Measurements from ENCODE around the gene ADARB2. TPM values are rescaled to one million over a fixed set of nuclear protein-coding genes. Genes with fewer than 3 reads are reported as not detected.

The ADARB2 gene
- total RNA-seq, 3 donors from 2014 or later (not counting 1 experiment from before 2014, with no cell fraction given): 0.27 to 0.78 (median 0.40) TPM

DNA sequence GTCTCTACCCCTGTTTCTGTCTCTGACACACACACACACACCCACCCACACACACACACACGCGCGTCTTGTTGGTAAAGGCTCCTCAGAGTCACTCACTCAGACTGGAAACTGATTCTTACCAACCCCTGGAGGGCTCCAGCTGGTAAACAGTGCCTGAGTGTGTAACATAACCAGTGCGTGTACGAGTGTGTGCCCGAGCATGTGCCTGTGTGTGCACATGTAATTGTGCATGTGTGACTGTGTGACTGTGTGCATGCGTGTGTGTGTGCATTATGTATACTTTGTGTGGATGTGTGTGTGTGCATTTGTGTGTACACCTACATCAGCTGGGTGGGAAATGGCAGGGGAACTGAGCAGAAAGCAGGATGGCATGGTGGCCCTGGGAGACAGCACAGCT is 364.0 kb downstream of the ADARB2 start:
- ATAC-seq (no peak), DNase-seq (no peak)
- Histone ChIP-seq H3K4me3 (ENCODE audit: low read length) (no peak overlapping the region), H3K36me3 (ENCODE audit: control insufficient read depth, insufficient read depth, low read length) (no peaks in the 10 kb centered on the region), H3K4me1 (ENCODE audit: control insufficient read depth, insufficient read depth, low read length) (no peaks in the 10 kb centered on the region), H3K9me3 (ENCODE audit: control insufficient read depth, insufficient read depth, low read length) (no peaks in the 10 kb centered on the region), H3K27me3 (ENCODE audit: control insufficient read depth, insufficient read depth, low read length) (no peaks in the 10 kb centered on the region), H3K27ac (ENCODE audit: low read length) (no peak overlapping the region)
- TF ChIP-seq, protein P1, sequence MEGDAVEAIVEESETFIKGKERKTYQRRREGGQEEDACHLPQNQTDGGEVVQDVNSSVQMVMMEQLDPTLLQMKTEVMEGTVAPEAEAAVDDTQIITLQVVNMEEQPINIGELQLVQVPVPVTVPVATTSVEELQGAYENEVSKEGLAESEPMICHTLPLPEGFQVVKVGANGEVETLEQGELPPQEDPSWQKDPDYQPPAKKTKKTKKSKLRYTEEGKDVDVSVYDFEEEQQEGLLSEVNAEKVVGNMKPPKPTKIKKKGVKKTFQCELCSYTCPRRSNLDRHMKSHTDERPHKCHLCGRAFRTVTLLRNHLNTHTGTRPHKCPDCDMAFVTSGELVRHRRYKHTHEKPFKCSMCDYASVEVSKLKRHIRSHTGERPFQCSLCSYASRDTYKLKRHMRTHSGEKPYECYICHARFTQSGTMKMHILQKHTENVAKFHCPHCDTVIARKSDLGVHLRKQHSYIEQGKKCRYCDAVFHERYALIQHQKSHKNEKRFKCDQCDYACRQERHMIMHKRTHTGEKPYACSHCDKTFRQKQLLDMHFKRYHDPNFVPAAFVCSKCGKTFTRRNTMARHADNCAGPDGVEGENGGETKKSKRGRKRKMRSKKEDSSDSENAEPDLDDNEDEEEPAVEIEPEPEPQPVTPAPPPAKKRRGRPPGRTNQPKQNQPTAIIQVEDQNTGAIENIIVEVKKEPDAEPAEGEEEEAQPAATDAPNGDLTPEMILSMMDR (IDR thresholded peaks at IDR 0.05): no peak
- H3K4me3 Mint-ChIP-seq: no peak overlapping the region
- no peaks in the 10 kb centered on the region for H3K4me1 Mint-ChIP-seq
- WGBS (ENCODE audit: insufficient coverage): 91% methylated on average over 7 of the region's 7 CpGs
- no peaks in the 10 kb centered on the region for H3K36me3 Mint-ChIP-seq
- peaks cover 22 to 27% of the 10 kb centered on the region in 2 donors for H3K27me3 Mint-ChIP-seq (ENCODE audit: low read depth in 2 of 2)
- intact Hi-C loops (cut with micrococcal nuclease): no loop called here
- no peaks in the 10 kb centered on the region for H3K9me3 Mint-ChIP-seq
- no peak overlapping the region for H3K27ac Mint-ChIP-seq

DNA sequence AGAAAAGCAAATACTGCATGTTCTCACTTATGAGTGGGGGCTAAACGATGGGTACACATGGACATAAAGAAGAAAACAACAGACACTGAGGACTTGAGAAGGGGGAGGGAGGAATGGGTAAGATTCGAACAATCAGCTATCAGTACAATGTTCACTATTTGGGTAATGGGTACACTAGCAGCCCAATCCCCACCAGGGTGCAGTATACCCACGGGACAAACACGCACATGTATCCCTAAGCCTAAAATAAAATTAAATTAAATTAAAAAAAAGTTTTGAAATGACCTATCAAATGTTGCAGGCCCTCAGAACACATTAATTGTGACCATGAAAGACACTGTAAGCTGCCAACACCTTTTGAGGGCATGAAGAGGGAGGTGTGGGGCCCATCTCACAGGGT is 365.1 kb downstream of the ADARB2 start:
- no peaks in the 10 kb centered on the region for H3K36me3 ChIP-seq (ENCODE audit: control insufficient read depth, insufficient read depth, low read length)
- H3K27ac Mint-ChIP-seq: no peak overlapping the region
- H3K4me3 Mint-ChIP-seq: no peak overlapping the region
- WGBS (ENCODE audit: insufficient coverage): 89% methylated on average over 2 of the region's 4 CpGs
- no peaks in the 10 kb centered on the region for H3K9me3 ChIP-seq (ENCODE audit: control insufficient read depth, insufficient read depth, low read length)
- no peaks in the 10 kb centered on the region for H3K27me3 ChIP-seq (ENCODE audit: control insufficient read depth, insufficient read depth, low read length)
- H3K9me3 Mint-ChIP-seq: no peaks in the 10 kb centered on the region
- H3K4me1 Mint-ChIP-seq: no peaks in the 10 kb centered on the region
- TF ChIP-seq, protein P1 (IDR thresholded peaks at IDR 0.05): no peak
- no peak overlapping the region for H3K27ac ChIP-seq (ENCODE audit: low read length)
- H3K4me1 ChIP-seq (ENCODE audit: control insufficient read depth, insufficient read depth, low read length): no peaks in the 10 kb centered on the region
- peaks cover 16 to 19% of the 10 kb centered on the region in 2 donors for H3K27me3 Mint-ChIP-seq (ENCODE audit: low read depth in 2 of 2)
- no peak overlapping the region for H3K4me3 ChIP-seq (ENCODE audit: low read length)
- intact Hi-C loops (cut with micrococcal nuclease): no loop called here
- ATAC-seq: no peak
- DNase-seq: no peak
- H3K36me3 Mint-ChIP-seq: no peaks in the 10 kb centered on the region

DNA sequence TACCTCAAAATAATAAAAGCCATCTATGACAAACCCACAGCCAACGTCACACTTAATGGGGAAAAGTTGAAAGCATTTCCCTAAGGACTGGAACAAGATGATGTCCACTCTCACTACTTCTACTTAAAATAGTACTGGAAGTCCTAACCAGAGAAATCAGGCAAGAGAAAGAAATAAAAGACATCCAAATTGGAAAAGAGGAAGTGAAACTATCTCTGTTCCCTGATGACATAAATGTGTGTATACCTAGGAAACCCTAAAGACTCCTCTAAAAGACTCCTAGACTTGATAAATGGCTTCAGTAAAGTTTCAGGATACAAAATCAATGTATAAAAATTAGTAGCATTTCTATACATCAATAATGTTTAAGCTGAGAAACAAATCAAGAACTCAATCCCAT is 367.0 kb downstream of the ADARB2 start:
- Histone ChIP-seq H3K4me1 (ENCODE audit: control insufficient read depth, insufficient read depth, low read length) (no peaks in the 10 kb centered on the region), H3K27me3 (ENCODE audit: control insufficient read depth, insufficient read depth, low read length) (no peaks in the 10 kb centered on the region), H3K9me3 (ENCODE audit: control insufficient read depth, insufficient read depth, low read length) (no peaks in the 10 kb centered on the region), H3K27ac (ENCODE audit: low read length) (no peak overlapping the region), H3K4me3 (ENCODE audit: low read length) (no peak overlapping the region), H3K36me3 (ENCODE audit: control insufficient read depth, insufficient read depth, low read length) (no peaks in the 10 kb centered on the region)
- Mint-ChIP-seq H3K4me3 (no peak overlapping the region), H3K36me3 (no peaks in the 10 kb centered on the region), H3K9me3 (no peaks in the 10 kb centered on the region), H3K27ac (no peak overlapping the region), H3K27me3 (ENCODE audit: low read depth in 2 of 2) (peaks cover 19 to 23% of the 10 kb centered on the region in 2 donors), H3K4me1 (no peaks in the 10 kb centered on the region)
- DNase-seq (no peak), ATAC-seq (no peak)
- TF ChIP-seq, protein P1 (IDR thresholded peaks at IDR 0.05): no peak
- 71% methylated on average over 1 of the region's 1 CpG for WGBS (ENCODE audit: insufficient coverage)
- intact Hi-C loops (cut with micrococcal nuclease): no loop called here

DNA sequence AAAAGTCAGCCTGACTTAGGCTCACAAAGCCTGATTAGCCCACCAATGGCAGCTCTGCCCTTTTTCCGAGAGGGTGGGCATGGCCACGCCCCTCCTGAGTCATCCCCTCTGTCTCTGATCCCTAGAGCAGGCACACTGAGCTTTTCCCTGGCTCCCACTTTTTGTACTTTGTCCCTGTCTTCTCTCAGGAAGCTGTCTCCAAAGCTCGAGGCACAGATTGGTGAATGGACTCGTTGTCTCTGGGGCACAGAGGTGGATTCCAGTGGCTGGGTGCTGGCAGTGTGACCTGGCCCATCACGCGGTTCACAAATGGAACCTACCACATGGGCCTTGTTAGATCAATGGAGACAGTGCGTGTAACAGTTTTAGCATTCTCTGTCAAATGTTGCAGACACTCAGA is 367.7 kb downstream of the ADARB2 start:
- H3K27ac Mint-ChIP-seq: no peak overlapping the region
- intact Hi-C loops (cut with micrococcal nuclease): no loop called here
- no peaks in the 10 kb centered on the region for H3K36me3 Mint-ChIP-seq
- no peaks in the 10 kb centered on the region for H3K9me3 ChIP-seq (ENCODE audit: control insufficient read depth, insufficient read depth, low read length)
- no peak for DNase-seq
- no peaks in the 10 kb centered on the region for H3K9me3 Mint-ChIP-seq
- no peak overlapping the region for H3K4me3 ChIP-seq (ENCODE audit: low read length)
- H3K27ac ChIP-seq (ENCODE audit: low read length): no peak overlapping the region
- no peaks in the 10 kb centered on the region for H3K4me1 ChIP-seq (ENCODE audit: control insufficient read depth, insufficient read depth, low read length)
- no peak for ATAC-seq
- TF ChIP-seq, protein P1 (IDR thresholded peaks at IDR 0.05): no peak
- H3K4me3 Mint-ChIP-seq: no peak overlapping the region
- no peaks in the 10 kb centered on the region for H3K36me3 ChIP-seq (ENCODE audit: control insufficient read depth, insufficient read depth, low read length)
- H3K27me3 Mint-ChIP-seq (ENCODE audit: low read depth in 2 of 2): peaks cover 21 to 28% of the 10 kb centered on the region in 2 donors
- WGBS (ENCODE audit: insufficient coverage): 63% methylated on average over 7 of the region's 7 CpGs
- H3K27me3 ChIP-seq (ENCODE audit: control insufficient read depth, insufficient read depth, low read length): no peaks in the 10 kb centered on the region
- H3K4me1 Mint-ChIP-seq: no peaks in the 10 kb centered on the region
